MCF 10A (cell line): Measurements from ENCODE around the gene PSAP. TPM values are rescaled to one million over a fixed set of nuclear protein-coding genes. Genes with fewer than 3 reads are reported as not detected.
A peak's percentile ranks its signal among the peaks of the same experiment; 100 is the strongest.

Experiments used
- BruUV-seq: library from RNA; stranded (reverse); fragments of 400-500 nt; replicated peaks from 2 replicates; lab custom pipeline; 2021; lab: Mats Ljungman, UMichigan
- CTCF ChIA-PET: fragments of 300-600 bp; sonication (Branson Sonifier 250); formaldehyde crosslinking; extraction: SDS; loops from one replicate; lab custom pipeline; 2021; ENCODE audit warnings: antibody characterized with exemption, inconsistent platforms; lab: Yijun Ruan, JAX
- POLR2A ChIA-PET: fragments of 300-600, 350-650 bp; sonication (Branson Sonifier 250); formaldehyde crosslinking; extraction: SDS; loops from one replicate; lab custom pipeline; 2020; ENCODE audit warnings: antibody characterized with exemption, inconsistent platforms; lab: Yijun Ruan, JAX
- DNase-seq: peaks from one replicate; pipeline ENCODE4 v3.0.0-alpha.2; 2018; ENCODE audit not compliant: unreplicated experiment
- H3K27ac Mint-ChIP-seq: one replicate; pipeline ENCODE4 v1.8.0; 2022; ENCODE audit warnings: mild to moderate bottlenecking, low read depth, mixed read lengths; ENCODE audit not compliant: unreplicated experiment
- H3K27me3 Mint-ChIP-seq: one replicate; pipeline ENCODE4 v1.8.0; 2022; ENCODE audit warnings: mixed read lengths; ENCODE audit not compliant: insufficient read depth, unreplicated experiment
- H3K36me3 Mint-ChIP-seq: one replicate; pipeline ENCODE4 v1.8.0; 2022; ENCODE audit warnings: mild to moderate bottlenecking, moderate library complexity, mixed read lengths; ENCODE audit not compliant: insufficient read depth, unreplicated experiment
- H3K4me1 Mint-ChIP-seq: one replicate; pipeline ENCODE4 v1.8.0; 2022; ENCODE audit warnings: mixed read lengths; ENCODE audit not compliant: insufficient read depth, unreplicated experiment
- H3K4me3 Mint-ChIP-seq: one replicate; pipeline ENCODE4 v1.8.0; 2022; ENCODE audit warnings: mild to moderate bottlenecking, moderate library complexity, mixed read lengths; ENCODE audit not compliant: unreplicated experiment
- H3K9me3 Mint-ChIP-seq: one replicate; pipeline ENCODE4 v1.8.0; 2022; ENCODE audit warnings: mixed read lengths; ENCODE audit not compliant: unreplicated experiment
- intact Hi-C: fragments of 100-400 bp; cut with micrococcal nuclease; formaldehyde crosslinking; loops from 2 replicates; pipeline ENCODE4 v1.14.1; 2022
- microRNA-seq: library from miRNA; unstranded; fragments of <30 nt; microRNA quantifications from one replicate; pipeline ENCODE4 v1.2.0, GENCODE V29; 2022
- total RNA-seq: library from RNA; stranded (reverse); gene quantifications from 2 replicates; pipeline ENCODE4 v1.2.3, GENCODE V29; 2022
- TF ChIP-seq, protein P1 (sequence below): fragments of 200-600 bp; IDR thresholded peaks from one replicate; pipeline ENCODE4 v1.8.0; 2022; ENCODE audit warnings: antibody characterized with exemption, mild to moderate bottlenecking; ENCODE audit not compliant: unreplicated experiment

PSAP gene
- total RNA-seq, 1 experiment from 2014 or later: 506 TPM

DNA sequence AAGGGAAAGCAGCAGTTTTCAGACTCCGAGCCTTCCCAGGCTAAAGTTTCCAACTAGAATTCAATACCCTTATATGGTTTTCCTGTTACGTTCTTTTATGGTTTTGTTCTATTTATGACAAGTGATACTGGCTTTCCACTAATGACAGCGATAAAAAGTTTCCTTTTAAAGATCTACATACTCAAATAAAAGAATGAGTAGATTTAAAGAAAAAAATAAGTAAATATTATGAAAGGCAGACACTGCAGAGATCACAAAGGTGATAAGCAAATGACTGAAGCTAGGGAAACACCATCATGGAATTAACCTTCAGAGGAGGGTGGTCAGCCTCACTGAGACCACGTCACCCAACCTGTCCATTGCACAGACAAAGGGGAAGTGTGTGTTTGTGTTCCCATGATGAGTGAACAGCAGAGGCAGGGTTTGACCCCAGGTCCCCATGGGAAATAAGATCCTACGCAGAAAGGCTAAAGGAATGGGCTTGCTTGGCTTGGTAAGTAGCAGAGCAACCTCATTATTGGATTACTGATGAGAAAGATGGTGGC is 81.7 kb downstream of the PSAP start:
- ChIA-PET CTCF (no interaction called here), POLR2A (interaction anchor here (0.6 kb wide), 1 partner anchor 661 kb away, joined by 3 read pairs; no protein-coding TSS in a partner anchor)
- peaks cover 48% of the 10 kb centered on the region for H3K4me1 Mint-ChIP-seq
- intact Hi-C loops: loop anchor here (5.0 kb wide), 1 partner anchor 42 kb away; no protein-coding TSS in a partner anchor
- no peaks in the 10 kb centered on the region for H3K9me3 Mint-ChIP-seq
- no peaks in the 10 kb centered on the region for H3K27me3 Mint-ChIP-seq
- TF ChIP-seq, protein P1, sequence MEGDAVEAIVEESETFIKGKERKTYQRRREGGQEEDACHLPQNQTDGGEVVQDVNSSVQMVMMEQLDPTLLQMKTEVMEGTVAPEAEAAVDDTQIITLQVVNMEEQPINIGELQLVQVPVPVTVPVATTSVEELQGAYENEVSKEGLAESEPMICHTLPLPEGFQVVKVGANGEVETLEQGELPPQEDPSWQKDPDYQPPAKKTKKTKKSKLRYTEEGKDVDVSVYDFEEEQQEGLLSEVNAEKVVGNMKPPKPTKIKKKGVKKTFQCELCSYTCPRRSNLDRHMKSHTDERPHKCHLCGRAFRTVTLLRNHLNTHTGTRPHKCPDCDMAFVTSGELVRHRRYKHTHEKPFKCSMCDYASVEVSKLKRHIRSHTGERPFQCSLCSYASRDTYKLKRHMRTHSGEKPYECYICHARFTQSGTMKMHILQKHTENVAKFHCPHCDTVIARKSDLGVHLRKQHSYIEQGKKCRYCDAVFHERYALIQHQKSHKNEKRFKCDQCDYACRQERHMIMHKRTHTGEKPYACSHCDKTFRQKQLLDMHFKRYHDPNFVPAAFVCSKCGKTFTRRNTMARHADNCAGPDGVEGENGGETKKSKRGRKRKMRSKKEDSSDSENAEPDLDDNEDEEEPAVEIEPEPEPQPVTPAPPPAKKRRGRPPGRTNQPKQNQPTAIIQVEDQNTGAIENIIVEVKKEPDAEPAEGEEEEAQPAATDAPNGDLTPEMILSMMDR: no peak
- peak overlapping the region; percentile 33 for H3K4me3 Mint-ChIP-seq
- no peak for DNase-seq
- no TSS peak for BruUV-seq
- no peaks in the 10 kb centered on the region for H3K36me3 Mint-ChIP-seq
- H3K27ac Mint-ChIP-seq: no peak overlapping the region

DNA sequence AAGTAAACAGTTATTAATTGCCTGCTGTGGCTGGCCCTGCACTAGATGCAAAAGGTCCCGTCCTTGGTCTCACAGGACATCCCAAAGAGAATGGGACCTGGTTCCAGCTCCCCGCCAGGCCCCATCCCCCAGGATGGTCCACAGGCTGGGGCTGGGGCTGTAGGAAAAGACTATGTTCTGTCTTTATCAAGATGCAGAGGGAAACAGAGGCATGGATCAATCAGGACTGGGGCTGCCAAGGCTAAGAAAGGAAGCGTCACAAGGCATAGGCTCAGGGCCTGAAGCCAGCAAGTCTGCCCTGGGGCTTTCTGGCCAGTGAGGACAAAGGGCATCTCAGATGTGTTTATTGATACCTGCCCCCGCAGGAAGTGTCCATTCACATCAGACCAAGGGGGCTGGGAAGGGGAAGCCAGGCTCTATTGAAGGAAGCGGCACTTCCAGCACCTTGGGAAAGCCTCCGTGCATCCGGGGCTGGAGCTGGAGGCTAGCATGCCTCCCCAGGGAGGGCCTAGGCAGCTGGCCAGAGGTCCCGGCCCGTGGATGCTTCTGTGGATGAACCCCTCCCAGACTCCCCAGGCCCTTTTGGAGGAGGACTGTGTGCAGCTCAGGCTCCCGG is 83.5 kb downstream of the PSAP start:
- POLR2A ChIA-PET: interaction anchor here (0.8 to 2.0 kb wide), 7 partner anchors 21 to 84 kb away, joined by 3 to 6 read pairs (median 3); partner anchors contain the start of gene PSAP
- BruUV-seq: no TSS peak
- Mint-ChIP-seq H3K9me3 (no peaks in the 10 kb centered on the region), H3K4me1 (peaks cover 39% of the 10 kb centered on the region), H3K27ac (peak overlapping the region; percentile 95), H3K27me3 (no peaks in the 10 kb centered on the region), H3K36me3 (no peaks in the 10 kb centered on the region), H3K4me3 (peak overlapping the region; percentile 59)
- CTCF ChIA-PET: interaction anchor here (0.6 to 1.9 kb wide), 7 partner anchors 29 to 424 kb away, joined by 3 to 7 read pairs (median 3); no protein-coding TSS in a partner anchor
- TF ChIP-seq, protein P1: no peak
- peak; percentile 50 for DNase-seq
- intact Hi-C loops: loop anchor here (5.0 kb wide), 1 partner anchor 40 kb away; no protein-coding TSS in a partner anchor

DNA sequence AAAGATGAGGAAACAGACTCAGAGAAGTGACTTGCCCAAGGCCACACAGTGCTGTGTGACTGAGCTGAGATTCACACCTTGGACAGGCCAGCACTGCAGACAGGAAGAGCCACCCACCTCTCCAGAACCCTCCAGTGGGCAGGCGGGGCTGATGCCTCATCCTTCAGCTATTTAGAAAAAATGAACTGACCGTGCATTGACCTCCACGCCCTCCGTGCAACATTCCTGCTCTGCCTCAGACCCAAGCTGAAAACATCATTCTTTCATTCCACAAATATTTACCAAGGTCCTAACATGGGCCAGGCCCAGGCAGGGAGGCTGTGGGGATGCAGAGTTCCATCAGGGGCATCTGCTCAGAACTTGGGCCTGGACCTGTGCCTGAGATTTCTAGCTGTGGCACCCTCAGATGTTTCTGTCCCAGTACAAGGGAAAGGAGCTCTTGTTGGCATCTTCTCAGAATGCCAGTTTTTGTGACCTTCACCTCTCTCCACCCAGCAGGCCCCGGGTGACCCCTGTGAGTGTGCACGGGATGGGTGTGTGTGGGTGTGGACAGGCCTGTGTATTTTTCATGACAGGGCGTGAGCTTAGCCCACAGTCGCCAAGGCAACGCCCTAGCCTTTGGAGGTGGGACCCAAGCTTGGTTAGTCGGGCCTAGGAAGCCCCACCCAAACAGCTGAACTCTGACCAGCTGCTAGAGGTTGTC is 84.2 kb downstream of the PSAP start:
- peak; percentile 88 for DNase-seq
- H3K36me3 Mint-ChIP-seq: no peaks in the 10 kb centered on the region
- CTCF ChIA-PET: interaction anchor here (0.6 to 1.9 kb wide), 9 partner anchors 28 to 447 kb away, joined by 3 to 7 read pairs (median 3); partner anchors contain the start of gene SLC29A3
- POLR2A ChIA-PET: interaction anchor here (0.6 to 2.0 kb wide), 12 partner anchors 8 to 93 kb away, joined by 3 to 6 read pairs (median 3); partner anchors contain the start of gene PSAP
- H3K27ac Mint-ChIP-seq: peak overlapping the region; percentile 95
- intact Hi-C loops: loop anchor here (5.0 kb wide), 1 partner anchor 40 kb away; no protein-coding TSS in a partner anchor
- peak overlapping the region; percentile 59 for H3K4me3 Mint-ChIP-seq
- H3K9me3 Mint-ChIP-seq: no peaks in the 10 kb centered on the region
- TF ChIP-seq, protein P1: no peak
- H3K27me3 Mint-ChIP-seq: no peaks in the 10 kb centered on the region
- no TSS peak for BruUV-seq
- H3K4me1 Mint-ChIP-seq: peaks cover 33% of the 10 kb centered on the region

Small RNA genes lying within 50 kb of the gene (microRNA-seq; reads per million reads assigned to microRNA genes)
- not detected for gene MIR7152

Other genes starting within 250 kb of the PSAP start
- not detected in 2 replicates for gene C10orf105, start 131.5 kb downstream of the PSAP start, total RNA-seq
- 3.6 and 7.0 TPM in 2 replicates for gene VSIR, start 77.7 kb downstream of the PSAP start, total RNA-seq
- 28.7 and 29.3 TPM in 2 replicates for gene CHST3, start 113.1 kb upstream of the PSAP start, total RNA-seq
- 1.2 and 1.3 TPM in 2 replicates for gene SPOCK2, start 237.3 kb upstream of the PSAP start, total RNA-seq